ENCODE results near the gene MYO7B.

Gene MYO7B

DNA sequence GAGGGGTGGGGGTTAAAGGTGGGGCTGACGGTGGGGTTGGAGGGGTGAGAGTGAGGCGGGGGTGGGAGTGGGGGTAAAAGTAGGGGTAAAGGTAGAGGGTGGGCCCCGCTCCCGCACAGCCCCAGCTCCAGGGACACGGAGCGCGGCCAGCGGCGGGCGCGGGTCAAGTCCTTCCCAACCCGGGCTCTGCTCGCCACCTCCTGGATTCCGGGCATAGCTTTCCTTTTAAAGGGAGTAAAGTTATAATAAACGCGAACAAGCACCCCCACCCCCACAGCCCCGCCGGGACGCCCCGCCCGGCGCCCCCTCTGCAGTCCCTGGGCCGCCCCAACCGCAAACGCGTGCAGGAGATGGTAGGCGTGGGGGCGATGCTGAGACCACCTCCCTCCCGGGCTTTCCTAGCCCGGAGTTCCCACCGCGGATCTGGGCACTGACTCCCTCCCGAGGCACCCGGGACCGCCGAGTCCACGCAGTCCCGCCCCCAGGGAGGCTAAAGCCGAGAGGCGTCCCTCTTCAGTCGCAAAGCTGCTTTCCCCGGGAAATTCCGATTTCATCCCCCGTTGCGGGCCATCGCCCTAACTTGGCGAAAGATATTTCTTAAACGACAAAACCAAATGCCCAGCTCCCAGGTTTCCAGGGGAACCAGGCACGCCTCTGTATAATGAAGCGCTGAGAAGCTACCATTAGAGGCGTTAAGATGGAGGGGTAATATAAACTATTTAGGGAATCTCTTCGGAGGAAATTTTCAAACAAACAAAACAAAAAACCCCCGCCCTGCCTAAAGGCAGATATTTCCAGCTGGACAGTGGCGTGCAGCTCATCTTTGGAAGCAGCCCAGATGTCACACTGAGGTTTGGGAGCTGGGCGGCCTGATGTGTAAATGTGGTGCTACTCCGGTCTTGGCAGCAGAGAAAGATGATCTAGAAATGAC, 140.1 kb downstream of the MYO7B start, which contains the start of gene LIMS2:
Gene LIMS2 (minus strand): TSS at position 200 of the 931 bp plus-strand sequence. CDS start 506 bp downstream, outside the sequence.
- TF ChIP-seq CTCF (IDR thresholded peaks at IDR 0.05; ENCODE audit: low read depth, low read length, missing control alignments), result no peak
- Histone ChIP-seq H3K27me3 (replicated peaks) (no peaks in the 10 kb centered on the region), H3K4me3 (ENCODE audit: low read depth, low read length) (peak within 1 kb of the TSS; percentile 52), H3K27ac (no peak within 1 kb of the TSS), H3K36me3 (replicated peaks) (no peaks in the 10 kb centered on the region)
- in situ Hi-C loops (cut with HindIII; ENCODE audit: low pct_ligation_motif_present, low sequenced_read_pairs), result no loop called here
- DNase-seq, result no peak

- Histone ChIP-seq H3K36me3 (replicated peaks) (no peaks in the 10 kb centered on the region), H3K4me3 (ENCODE audit: low read depth, low read length) (no peak overlapping the region), H3K27ac (no peak overlapping the region), H3K27me3 (replicated peaks) (no peaks in the 10 kb centered on the region)
- no peak for DNase-seq
- no peak for TF ChIP-seq CTCF (IDR thresholded peaks at IDR 0.05; ENCODE audit: low read depth, low read length, missing control alignments)
- in situ Hi-C loops (cut with HindIII; ENCODE audit: low pct_ligation_motif_present, low sequenced_read_pairs), result no loop called here
Observed at GRCh38 chr2:127676906-127677305, 141.4 kb downstream of the MYO7B start.

- no peaks in the 10 kb centered on the region for H3K36me3 ChIP-seq (replicated peaks)
- TF ChIP-seq CTCF (IDR thresholded peaks at IDR 0.05; ENCODE audit: low read depth, low read length, missing control alignments), result no peak
- no peaks in the 10 kb centered on the region for H3K27me3 ChIP-seq (replicated peaks)
- DNase-seq, result no peak
- in situ Hi-C loops (cut with HindIII; ENCODE audit: low pct_ligation_motif_present, low sequenced_read_pairs), result no loop called here
- no peak overlapping the region for H3K27ac ChIP-seq
- no peak overlapping the region for H3K4me3 ChIP-seq (ENCODE audit: low read depth, low read length)
Observed at GRCh38 chr2:127678531-127678930, 143.0 kb downstream of the MYO7B start.

DNA sequence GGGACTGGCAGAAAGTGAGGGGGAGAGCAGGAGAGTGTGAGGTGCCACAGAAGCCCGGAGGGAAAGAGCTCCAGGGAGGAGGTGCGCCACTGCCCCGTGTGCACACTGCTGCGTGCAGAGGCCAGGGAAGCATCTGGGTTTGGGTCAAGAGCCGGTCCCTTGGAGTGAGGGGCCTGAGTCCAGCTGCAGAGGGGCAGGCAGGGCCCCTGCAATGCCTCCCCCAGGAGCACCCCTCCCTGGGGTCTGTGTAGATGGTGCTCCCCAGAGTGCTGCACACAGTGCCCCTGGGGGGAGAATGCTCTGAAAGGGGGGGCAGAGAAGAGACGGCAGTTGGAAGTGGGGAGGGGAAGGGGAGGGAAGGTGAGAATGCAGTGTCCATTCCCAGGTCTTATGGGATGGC, 143.5 kb downstream of the MYO7B start:
- DNase-seq, result no peak
- no peaks in the 10 kb centered on the region for H3K27me3 ChIP-seq (replicated peaks)
- no peaks in the 10 kb centered on the region for H3K36me3 ChIP-seq (replicated peaks)
- no peak for TF ChIP-seq CTCF (IDR thresholded peaks at IDR 0.05; ENCODE audit: low read depth, low read length, missing control alignments)
- H3K4me3 ChIP-seq (ENCODE audit: low read depth, low read length), result no peak overlapping the region
- no peak overlapping the region for H3K27ac ChIP-seq
- in situ Hi-C loops (cut with HindIII; ENCODE audit: low pct_ligation_motif_present, low sequenced_read_pairs), result no loop called here

GRCh38 chr2:127679680-127680361, 144.3 kb downstream of the MYO7B start:
- H3K36me3 ChIP-seq (replicated peaks), result no peaks in the 10 kb centered on the region
- DNase-seq, result no peak
- H3K27me3 ChIP-seq (replicated peaks), result no peaks in the 10 kb centered on the region
- no peak for TF ChIP-seq CTCF (IDR thresholded peaks at IDR 0.05; ENCODE audit: low read depth, low read length, missing control alignments)
- no peak overlapping the region for H3K4me3 ChIP-seq (ENCODE audit: low read depth, low read length)
- in situ Hi-C loops (cut with HindIII; ENCODE audit: low pct_ligation_motif_present, low sequenced_read_pairs), result no loop called here
- H3K27ac ChIP-seq, result no peak overlapping the region

Measured in brain microvascular endothelial cell (primary cell).